GM23338 (cell line): ENCODE measurements around the gene SMIM9. TPM values are rescaled to one million over a fixed set of nuclear protein-coding genes. Genes with fewer than 3 reads are reported as not detected.

ENCODE experiments used
- ATAC-seq: fragments of 200-7000 bp; cut with Tn5 transposase; 3 replicates; pipeline ENCODE4 v1.9.1; 2020
- DNase-seq: peaks from one replicate; pipeline ENCODE4 v3.0.0-alpha.2; 2015; ENCODE audit warnings: low spot score
- H2AFZ ChIP-seq: fragments of 200-600 bp; sonication (generic); 2 replicates; pipeline ENCODE4 v1.8.0; 2016; ENCODE audit warnings: antibody characterized with exemption, mild to moderate bottlenecking, moderate library complexity
- H3F3A ChIP-seq: fragments of 200-600 bp; sonication (generic); replicated peaks from 2 replicates; pipeline ENCODE4 v1.8.0; 2017; ENCODE audit warnings: antibody characterized with exemption, mixed run types, low read depth
- H3K27ac ChIP-seq: fragments of 200-600 bp; sonication (generic); 2 replicates; pipeline ENCODE4 v1.6.1; 2016; ENCODE audit warnings: low read depth
- H3K27me3 ChIP-seq: fragments of 200-600 bp; sonication (generic); 2 replicates; pipeline ENCODE4 v1.8.0; 2016; ENCODE audit warnings: mild to moderate bottlenecking, mixed run types, moderate library complexity; ENCODE audit not compliant: insufficient read depth
- H3K36me3 ChIP-seq: fragments of 200-600 bp; sonication (generic); 2 replicates; pipeline ENCODE4 v1.8.0; 2016; ENCODE audit warnings: mild to moderate bottlenecking; ENCODE audit not compliant: insufficient read depth
- H3K4me1 ChIP-seq: fragments of 200-600 bp; sonication (generic); 2 replicates; pipeline ENCODE4 v1.8.0; 2016; ENCODE audit warnings: mild to moderate bottlenecking, moderate library complexity; ENCODE audit not compliant: insufficient read depth
- H3K4me2 ChIP-seq: fragments of 200-600 bp; sonication (generic); 2 replicates; pipeline ENCODE4 v1.7.1; 2017; ENCODE audit warnings: mixed run types
- H3K4me3 ChIP-seq: fragments of 200-600 bp; sonication (generic); 2 replicates; pipeline ENCODE4 v1.6.1; 2016; ENCODE audit warnings: mixed run types
- H3K79me2 ChIP-seq: fragments of 200-600 bp; sonication (generic); replicated peaks from 2 replicates; pipeline ENCODE4 v1.8.0; 2017; ENCODE audit warnings: mild to moderate bottlenecking; ENCODE audit not compliant: insufficient read depth
- H3K9me2 ChIP-seq: fragments of 200-600 bp; sonication (generic); 2 replicates; pipeline ENCODE4 v1.8.0; 2017; ENCODE audit not compliant: insufficient read depth
- H4K20me1 ChIP-seq: fragments of 200-600 bp; sonication (generic); replicated peaks from 2 replicates; pipeline ENCODE4 v1.8.0; 2017; ENCODE audit warnings: mild to moderate bottlenecking; ENCODE audit not compliant: insufficient read depth
- H3K27ac Mint-ChIP-seq: 2 replicates; pipeline ENCODE4 v1.8.0; 2020; ENCODE audit warnings: inconsistent platforms, mild to moderate bottlenecking, moderate library complexity, mixed read lengths
- H3K27me3 Mint-ChIP-seq: 3 replicates; pipeline ENCODE4 v1.8.0; 2022; ENCODE audit warnings: low read depth, mild to moderate bottlenecking, moderate library complexity, mixed read lengths, inconsistent platforms; ENCODE audit not compliant: insufficient read depth, poor library complexity
- H3K36me3 Mint-ChIP-seq: 3 replicates; pipeline ENCODE4 v1.8.0; 2021; ENCODE audit warnings: low read depth, mild to moderate bottlenecking, inconsistent platforms, moderate library complexity, mixed read lengths
- H3K4me1 Mint-ChIP-seq: 3 replicates; pipeline ENCODE4 v1.8.0; 2020; ENCODE audit warnings: mild to moderate bottlenecking, inconsistent platforms, mixed read lengths
- H3K4me3 Mint-ChIP-seq: 3 replicates; pipeline ENCODE4 v1.8.0; 2021; ENCODE audit warnings: moderate library complexity, mild to moderate bottlenecking, inconsistent platforms, mixed read lengths
- H3K9me3 Mint-ChIP-seq: 3 replicates; pipeline ENCODE4 v1.8.0; 2020; ENCODE audit warnings: moderate library complexity, mild to moderate bottlenecking, inconsistent platforms, mixed read lengths
- CREB1 ChIP-seq: fragments of 250-450 bp; sonication (Bioruptor Pico); IDR thresholded peaks from 2 replicates; pipeline ENCODE4 v1.5.0; 2020; ENCODE audit warnings: low read depth, mild to moderate bottlenecking, moderate library complexity
- EZH2 ChIP-seq: fragments of 200-600 bp; sonication (generic); IDR thresholded peaks from one replicate; pipeline ENCODE4 v1.8.0; 2017; ENCODE audit warnings: antibody characterized with exemption, mild to moderate bottlenecking, low read depth; ENCODE audit not compliant: unreplicated experiment
- EZH2phosphoT487 ChIP-seq: fragments of 200-600 bp; sonication (generic); IDR thresholded peaks from one replicate; pipeline ENCODE4 v1.8.1; 2018; ENCODE audit warnings: antibody characterized with exemption; ENCODE audit not compliant: unreplicated experiment
- JUNB ChIP-seq: IDR thresholded peaks from one replicate; pipeline ENCODE4 v1.6.1; 2016; ENCODE audit warnings: antibody characterized with exemption; ENCODE audit not compliant: unreplicated experiment
- NANOG ChIP-seq: IDR thresholded peaks from 2 replicates; pipeline ENCODE4 v1.6.1; 2016; ENCODE audit warnings: antibody characterized with exemption, borderline replicate concordance
- POLR2AphosphoS5 ChIP-seq: IDR thresholded peaks from 2 replicates; pipeline ENCODE4 v1.6.1; 2016; ENCODE audit warnings: antibody characterized with exemption, low read depth
- REST ChIP-seq: IDR thresholded peaks from one replicate; pipeline ENCODE4 v1.6.1; 2018; ENCODE audit warnings: antibody characterized with exemption; ENCODE audit not compliant: unreplicated experiment
- STAT1 ChIP-seq: IDR thresholded peaks from one replicate; pipeline ENCODE4 v1.6.1; 2016; ENCODE audit warnings: antibody characterized with exemption; ENCODE audit not compliant: unreplicated experiment
- ZNF114 ChIP-seq: fragments of 250-450 bp; sonication (Bioruptor Pico); IDR thresholded peaks from 2 replicates; pipeline ENCODE4 v1.5.0; 2020; ENCODE audit warnings: mild to moderate bottlenecking, moderate library complexity
- ZNF331 ChIP-seq: fragments of 250-450 bp; sonication (Bioruptor Pico); IDR thresholded peaks from 2 replicates; pipeline ENCODE4 v1.5.0; 2020; ENCODE audit warnings: low read depth, mild to moderate bottlenecking, moderate library complexity
- ZNF462 ChIP-seq: fragments of 250-450 bp; sonication (Bioruptor Pico); IDR thresholded peaks from 2 replicates; pipeline ENCODE4 v1.5.0; 2020; ENCODE audit warnings: mild to moderate bottlenecking, moderate library complexity
- polyA plus RNA-seq: library from polyadenylated mRNA; unstranded; fragments of >200 nt; fragmentation: Nextera tagmentation; extraction: Ambion mirVana; gene quantifications from 2 replicates; pipeline ENCODE4 v1.2.1, GENCODE V29; 2016
- total RNA-seq: library from RNA; depleted of rRNA; stranded (reverse); fragments of >200 nt; shearing (Covaris generic); gene quantifications from 2 replicates; pipeline ENCODE4 v1.2.3, GENCODE V29; 2014
- TF ChIP-seq, protein P1 (sequence below): IDR thresholded peaks from 2 replicates; pipeline ENCODE4 v1.6.1; 2016; ENCODE audit warnings: antibody characterized with exemption
- TF ChIP-seq, protein P2 (sequence below), 2 experiments: fragments of 200-600 bp in 1 of 2; sonication (generic) in 1 of 2; conservative IDR thresholded peaks; 2 replicates each; pipeline versions ENCODE4 v1.5.1 to v1.6.1; 2016 to 2017; ENCODE audit warnings: antibody characterized with exemption in 2 of 2, low read depth in 2 of 2, mild to moderate bottlenecking in 2 of 2, moderate library complexity in 1 of 2

SMIM9 gene
- total and polyA plus RNA-seq, 2 experiments from 2014 or later: not detected

DNA sequence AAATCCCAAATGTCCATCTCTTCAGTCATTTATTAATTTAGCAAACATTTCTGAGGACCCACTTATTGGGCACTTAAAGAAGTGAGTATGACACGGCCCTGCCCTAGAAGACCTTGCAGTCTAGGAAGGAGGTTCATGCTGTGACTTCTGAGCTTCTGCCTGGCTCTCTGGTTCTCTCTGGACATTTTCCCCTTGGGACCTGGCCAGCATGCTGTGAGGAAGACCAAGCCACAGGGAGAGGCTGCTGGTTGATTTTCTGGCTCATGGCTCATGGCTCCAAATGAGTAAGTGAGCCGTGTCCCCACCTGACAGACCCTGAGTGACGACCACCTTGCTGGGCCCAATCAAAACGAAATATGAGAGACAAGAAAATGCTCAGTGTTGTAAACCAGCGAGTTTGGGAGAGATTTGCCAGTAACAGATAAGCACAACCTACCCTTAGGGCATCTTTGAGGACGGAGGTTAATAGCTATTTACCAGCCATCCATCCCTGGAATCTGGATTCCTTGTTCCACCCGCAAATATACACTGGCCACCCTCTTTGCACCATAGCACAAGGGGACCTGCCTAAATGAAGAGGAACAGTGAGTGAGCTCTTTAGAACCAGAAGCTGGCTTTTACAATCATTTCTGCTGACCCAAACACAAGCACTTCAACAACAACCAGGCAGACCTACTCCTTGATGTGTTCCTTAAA is 30.1 kb downstream of the SMIM9 start:
- DNase-seq: no peak
- peaks cover 12% of the 10 kb centered on the region; the same call in 1 of the 2 replicates for H3K4me1 ChIP-seq
- no peaks in the 10 kb centered on the region for H3K9me2 ChIP-seq
- H3K4me3 Mint-ChIP-seq: peak overlapping the region; percentile 71
- H3K4me3 ChIP-seq: peak overlapping the region; percentile 71
- peaks cover 15% of the 10 kb centered on the region for H3K27me3 Mint-ChIP-seq
- no peak overlapping the region for H3K27ac ChIP-seq
- no peaks in the 10 kb centered on the region for H3K79me2 ChIP-seq
- H3K27me3 ChIP-seq: peaks cover 14% of the 10 kb centered on the region
- peaks cover 12% of the 10 kb centered on the region; the same call in 2 of the 3 replicates for H3K36me3 Mint-ChIP-seq
- peaks cover 29% of the 10 kb centered on the region for H3K4me1 Mint-ChIP-seq
- no peak overlapping the region for H2AFZ ChIP-seq
- ATAC-seq: no peak
- H3K36me3 ChIP-seq: no peaks in the 10 kb centered on the region
- H3F3A ChIP-seq: no peaks in the 10 kb centered on the region
- H4K20me1 ChIP-seq: no peaks in the 10 kb centered on the region
- peaks cover 22% of the 10 kb centered on the region; the same call in 2 of the 3 replicates for H3K9me3 Mint-ChIP-seq
- H3K4me2 ChIP-seq: peak overlapping the region; percentile 85
- TF ChIP-seq ZNF114 (no peak), STAT1 (no peak), POLR2AphosphoS5 (no peak), JUNB (no peak), ZNF331 (CRISPR knock-in tag) (no peak), EZH2phosphoT487 (no peak), REST (no peak), EZH2 (no peak), CREB1 (no peak), NANOG (no peak), ZNF462 (CRISPR knock-in tag) (no peak)
- TF ChIP-seq, protein P1, sequence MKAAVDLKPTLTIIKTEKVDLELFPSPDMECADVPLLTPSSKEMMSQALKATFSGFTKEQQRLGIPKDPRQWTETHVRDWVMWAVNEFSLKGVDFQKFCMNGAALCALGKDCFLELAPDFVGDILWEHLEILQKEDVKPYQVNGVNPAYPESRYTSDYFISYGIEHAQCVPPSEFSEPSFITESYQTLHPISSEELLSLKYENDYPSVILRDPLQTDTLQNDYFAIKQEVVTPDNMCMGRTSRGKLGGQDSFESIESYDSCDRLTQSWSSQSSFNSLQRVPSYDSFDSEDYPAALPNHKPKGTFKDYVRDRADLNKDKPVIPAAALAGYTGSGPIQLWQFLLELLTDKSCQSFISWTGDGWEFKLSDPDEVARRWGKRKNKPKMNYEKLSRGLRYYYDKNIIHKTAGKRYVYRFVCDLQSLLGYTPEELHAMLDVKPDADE: no peak
- TF ChIP-seq, protein P2, sequence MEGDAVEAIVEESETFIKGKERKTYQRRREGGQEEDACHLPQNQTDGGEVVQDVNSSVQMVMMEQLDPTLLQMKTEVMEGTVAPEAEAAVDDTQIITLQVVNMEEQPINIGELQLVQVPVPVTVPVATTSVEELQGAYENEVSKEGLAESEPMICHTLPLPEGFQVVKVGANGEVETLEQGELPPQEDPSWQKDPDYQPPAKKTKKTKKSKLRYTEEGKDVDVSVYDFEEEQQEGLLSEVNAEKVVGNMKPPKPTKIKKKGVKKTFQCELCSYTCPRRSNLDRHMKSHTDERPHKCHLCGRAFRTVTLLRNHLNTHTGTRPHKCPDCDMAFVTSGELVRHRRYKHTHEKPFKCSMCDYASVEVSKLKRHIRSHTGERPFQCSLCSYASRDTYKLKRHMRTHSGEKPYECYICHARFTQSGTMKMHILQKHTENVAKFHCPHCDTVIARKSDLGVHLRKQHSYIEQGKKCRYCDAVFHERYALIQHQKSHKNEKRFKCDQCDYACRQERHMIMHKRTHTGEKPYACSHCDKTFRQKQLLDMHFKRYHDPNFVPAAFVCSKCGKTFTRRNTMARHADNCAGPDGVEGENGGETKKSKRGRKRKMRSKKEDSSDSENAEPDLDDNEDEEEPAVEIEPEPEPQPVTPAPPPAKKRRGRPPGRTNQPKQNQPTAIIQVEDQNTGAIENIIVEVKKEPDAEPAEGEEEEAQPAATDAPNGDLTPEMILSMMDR (conservative IDR thresholded peaks at IDR 0.05; ENCODE audit: low read depth in 2 of 2): no peak
- no peak overlapping the region for H3K27ac Mint-ChIP-seq
